A673 (cell line): ENCODE results near the gene RASSF3. TPM values are rescaled to one million over a fixed set of nuclear protein-coding genes. Genes with fewer than 3 reads are reported as not detected.

ENCODE experiments used
- BruUV-seq: library from RNA; stranded (reverse); fragments of 400-500 nt; replicated peaks from 2 replicates; lab custom pipeline; 2021; lab: Mats Ljungman, UMichigan
- CTCF ChIA-PET: fragments of 300-600 bp; sonication (Branson Sonifier 250); formaldehyde crosslinking; loops from one replicate; lab custom pipeline; 2022; ENCODE audit warnings: antibody characterized with exemption; lab: Charles Lee
- POLR2A ChIA-PET: fragments of 300-600 bp; sonication (Branson Sonifier 250); formaldehyde crosslinking; loops from one replicate; lab custom pipeline; 2022; ENCODE audit warnings: antibody characterized with exemption; ENCODE audit not compliant: low non-redundant PET; lab: Charles Lee
- DNase-seq: peaks from one replicate; pipeline ENCODE4 v3.0.0-alpha.2; 2015; ENCODE audit warnings: low spot score
- H3K27ac ChIP-seq: fragments of 200-600 bp; sonication (generic); 2 replicates; pipeline ENCODE4 v1.5.1; 2016; ENCODE audit warnings: mixed run types, low read depth, mild to moderate bottlenecking, mixed read lengths, antibody characterized with exemption, low read length; ENCODE audit not compliant: poor library complexity, severe bottlenecking
- H3K27me3 ChIP-seq: fragments of 200-600 bp; sonication (generic); replicated peaks from 2 replicates; pipeline ENCODE4 v1.6.1; 2017; ENCODE audit warnings: mixed run types, low read depth, mild to moderate bottlenecking, mixed read lengths, antibody characterized with exemption, low read length; ENCODE audit not compliant: insufficient read depth, poor library complexity
- H3K36me3 ChIP-seq: fragments of 200-600 bp; sonication (generic); 2 replicates; pipeline ENCODE4 v1.6.1; 2016; ENCODE audit warnings: mixed run types, mild to moderate bottlenecking, mixed read lengths, antibody characterized with exemption, low read length; ENCODE audit not compliant: insufficient read depth, poor library complexity, severe bottlenecking
- H3K4me1 ChIP-seq: fragments of 200-600 bp; sonication (generic); 2 replicates; pipeline ENCODE4 v1.6.1; 2017; ENCODE audit warnings: mixed run types, mild to moderate bottlenecking, mixed read lengths, antibody characterized with exemption, low read length; ENCODE audit not compliant: insufficient read depth, poor library complexity, severe bottlenecking
- H3K4me3 ChIP-seq: fragments of 200-600 bp; sonication (generic); 2 replicates; pipeline ENCODE4 v1.5.1; 2016; ENCODE audit warnings: low read depth, mixed run types, mild to moderate bottlenecking, mixed read lengths, low read length; ENCODE audit not compliant: poor library complexity, severe bottlenecking
- H3K9me3 ChIP-seq: fragments of 200-600 bp; sonication (generic); 2 replicates; pipeline ENCODE4 v1.6.1; 2016; ENCODE audit warnings: mixed run types, low read depth, mild to moderate bottlenecking, mixed read lengths, antibody characterized with exemption, low read length; ENCODE audit not compliant: poor library complexity, severe bottlenecking
- EZH2 ChIP-seq: fragments of 200-600 bp; sonication (generic); IDR thresholded peaks from 2 replicates; pipeline ENCODE4 v1.6.1; 2017; ENCODE audit warnings: borderline replicate concordance, low read depth, mild to moderate bottlenecking, mixed read lengths, antibody characterized with exemption, low read length; ENCODE audit not compliant: poor library complexity, severe bottlenecking
- intact Hi-C: fragments of 100-400 bp; cut with micrococcal nuclease; formaldehyde crosslinking; loops from one replicate; pipeline ENCODE4 v1.10.0; 2022; ENCODE audit not compliant: unreplicated experiment
- total RNA-seq: library from RNA; stranded (reverse); gene quantifications from 2 replicates; pipeline ENCODE4 v1.2.3, GENCODE V29; 2021
- TF ChIP-seq, protein P1 (sequence below): fragments of 300-800, 200-600 bp; sonication (generic); conservative IDR thresholded peaks from 2 replicates; pipeline ENCODE4 v1.5.1; 2017; ENCODE audit warnings: low read depth, mild to moderate bottlenecking, antibody characterized with exemption, low read length, moderate library complexity, mixed read lengths

RASSF3 gene
- total RNA-seq, 1 experiment from 2014 or later: 38.2 TPM

DNA sequence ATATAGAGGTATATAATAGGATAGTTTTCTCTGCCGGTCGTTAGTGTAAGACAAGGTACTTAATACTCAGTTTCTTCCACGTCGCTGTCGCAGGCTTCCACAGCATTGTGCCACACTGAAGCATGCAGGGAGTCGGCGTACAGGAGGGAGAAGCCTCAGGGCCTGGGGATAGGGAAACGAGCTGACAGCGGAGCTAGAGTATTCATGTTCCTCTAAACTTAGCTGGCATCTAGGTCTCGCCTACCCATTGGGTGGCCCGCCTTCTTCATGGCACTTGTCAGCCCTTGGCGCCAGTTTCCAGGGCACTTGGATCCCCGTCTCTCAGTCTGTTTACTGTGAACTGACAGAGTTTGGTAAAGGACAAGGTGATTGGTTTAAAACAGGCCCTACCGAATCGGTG lies 75.3 kb downstream of the RASSF3 start:
- ChIA-PET POLR2A (no interaction called here), CTCF (interaction anchor here (1.0 kb wide), 1 partner anchor 13 kb away, joined by 4 read pairs; no protein-coding TSS in a partner anchor)
- TF ChIP-seq, protein P1, sequence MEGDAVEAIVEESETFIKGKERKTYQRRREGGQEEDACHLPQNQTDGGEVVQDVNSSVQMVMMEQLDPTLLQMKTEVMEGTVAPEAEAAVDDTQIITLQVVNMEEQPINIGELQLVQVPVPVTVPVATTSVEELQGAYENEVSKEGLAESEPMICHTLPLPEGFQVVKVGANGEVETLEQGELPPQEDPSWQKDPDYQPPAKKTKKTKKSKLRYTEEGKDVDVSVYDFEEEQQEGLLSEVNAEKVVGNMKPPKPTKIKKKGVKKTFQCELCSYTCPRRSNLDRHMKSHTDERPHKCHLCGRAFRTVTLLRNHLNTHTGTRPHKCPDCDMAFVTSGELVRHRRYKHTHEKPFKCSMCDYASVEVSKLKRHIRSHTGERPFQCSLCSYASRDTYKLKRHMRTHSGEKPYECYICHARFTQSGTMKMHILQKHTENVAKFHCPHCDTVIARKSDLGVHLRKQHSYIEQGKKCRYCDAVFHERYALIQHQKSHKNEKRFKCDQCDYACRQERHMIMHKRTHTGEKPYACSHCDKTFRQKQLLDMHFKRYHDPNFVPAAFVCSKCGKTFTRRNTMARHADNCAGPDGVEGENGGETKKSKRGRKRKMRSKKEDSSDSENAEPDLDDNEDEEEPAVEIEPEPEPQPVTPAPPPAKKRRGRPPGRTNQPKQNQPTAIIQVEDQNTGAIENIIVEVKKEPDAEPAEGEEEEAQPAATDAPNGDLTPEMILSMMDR: no peak
- no peak for TF ChIP-seq EZH2
- no TSS peak for BruUV-seq
- intact Hi-C loops: no loop called here
- H3K9me3 ChIP-seq: no peaks in the 10 kb centered on the region
- H3K36me3 ChIP-seq: no peaks in the 10 kb centered on the region
- no peak overlapping the region for H3K27ac ChIP-seq
- H3K4me3 ChIP-seq: no peak overlapping the region
- no peaks in the 10 kb centered on the region for H3K27me3 ChIP-seq
- H3K4me1 ChIP-seq: peaks cover 34% of the 10 kb centered on the region
- DNase-seq: no peak

DNA sequence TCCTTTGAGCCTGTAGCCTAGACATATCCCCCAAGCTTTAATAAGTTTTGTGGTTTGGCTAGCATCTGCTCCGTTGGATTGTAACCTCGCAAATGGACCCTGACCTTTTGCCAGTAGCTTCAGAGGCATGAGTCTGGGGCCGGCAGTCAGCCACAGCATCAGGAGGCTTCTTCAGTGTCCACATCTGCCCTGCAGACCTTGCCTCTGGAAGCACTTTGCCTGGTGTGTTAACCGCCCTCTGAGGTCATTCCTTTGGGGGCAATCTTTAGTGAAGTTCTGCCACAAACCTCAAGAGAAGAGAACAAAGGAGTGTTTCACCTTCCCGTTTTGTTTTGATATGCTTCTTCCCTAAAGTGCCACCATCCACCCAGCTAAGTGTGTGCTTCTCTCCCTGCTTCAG lies 77.5 kb downstream of the RASSF3 start:
- POLR2A ChIA-PET: no interaction called here
- intact Hi-C loops: no loop called here
- DNase-seq: no peak
- no peaks in the 10 kb centered on the region for H3K27me3 ChIP-seq
- H3K36me3 ChIP-seq: no peaks in the 10 kb centered on the region
- no peak overlapping the region for H3K27ac ChIP-seq
- CTCF ChIA-PET: no interaction called here
- H3K4me3 ChIP-seq: no peak overlapping the region
- peaks cover 29% of the 10 kb centered on the region for H3K4me1 ChIP-seq
- no peak for TF ChIP-seq EZH2
- TF ChIP-seq, protein P1: no peak
- no TSS peak for BruUV-seq
- H3K9me3 ChIP-seq: no peaks in the 10 kb centered on the region

- POLR2A ChIA-PET: no interaction called here
Measured at GRCh38 chr12:64688219-64688618, 77.9 kb downstream of the RASSF3 start.

More at GRCh38 chr12:64688219-64688618, 77.9 kb downstream of the RASSF3 start:
- Histone ChIP-seq H3K36me3 (no peaks in the 10 kb centered on the region), H3K27ac (no peak overlapping the region), H3K9me3 (no peaks in the 10 kb centered on the region), H3K4me3 (no peak overlapping the region), H3K4me1 (peaks cover 25% of the 10 kb centered on the region), H3K27me3 (no peaks in the 10 kb centered on the region)
- intact Hi-C loops: no loop called here
- CTCF ChIA-PET: no interaction called here
- DNase-seq: no peak
- TF ChIP-seq, protein P1: no peak
- TF ChIP-seq EZH2: no peak
- BruUV-seq: no TSS peak
